ENCODE results near the gene DEPDC4. TPM values are rescaled to one million over a fixed set of nuclear protein-coding genes. Genes with fewer than 3 reads are reported as not detected.
"Not testable (repeated sequence)": the region's sequence is repeated elsewhere in the genome, so short reads cannot be mapped to it uniquely, and the experiment has no call there.

Gene DEPDC4
- total RNA-seq, 2 experiments from 2014 or later, result 2.4 to 3.5 TPM

DNA sequence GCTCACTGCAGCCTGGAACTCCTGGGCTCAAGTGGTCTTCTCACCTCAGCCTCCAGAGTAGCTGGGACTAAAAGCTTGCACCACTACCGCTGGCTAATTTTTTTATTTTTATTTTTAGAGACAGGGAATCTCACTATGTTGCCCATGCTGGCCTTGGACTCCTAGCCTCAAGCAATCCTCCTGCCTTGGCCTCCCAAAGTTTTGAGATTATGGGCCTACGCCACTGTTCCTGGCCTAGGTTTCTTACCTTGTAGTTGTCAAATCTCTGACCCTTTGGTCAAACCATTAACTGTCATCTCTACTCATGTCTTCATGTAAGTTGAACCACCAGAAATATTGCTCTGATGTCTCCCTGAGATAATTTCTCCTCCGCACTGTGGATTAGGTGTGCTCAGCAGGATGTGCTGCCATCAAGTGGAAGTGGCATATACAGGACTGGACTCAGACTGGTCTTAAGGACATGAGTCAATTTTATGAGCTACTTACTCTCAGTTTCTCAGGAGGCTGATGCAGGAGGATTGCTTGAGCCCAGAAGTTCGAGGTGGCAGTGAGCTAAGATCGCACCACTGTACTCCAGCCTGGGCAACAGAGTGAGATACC, 37.7 kb downstream of the DEPDC4 start:
- intact Hi-C loops (cut with micrococcal nuclease), result no loop called here
- Mint-ChIP-seq H3K27me3 (no peaks in the 10 kb centered on the region), H3K4me3 (no peak overlapping the region), H3K36me3 (peaks cover 13% of the 10 kb centered on the region), H3K27ac (no peak overlapping the region), H3K4me1 (ENCODE audit: low read depth) (no peaks in the 10 kb centered on the region), H3K9me3 (no peaks in the 10 kb centered on the region)
- CTCF ChIA-PET, result interaction anchor here (1.1 to 1.6 kb wide), 2 partner anchors 12 to 176 kb away, joined by 3 to 4 read pairs; no protein-coding TSS in a partner anchor
- DNase-seq, result no peak
- POLR2A ChIA-PET, result interaction anchor here (0.7 kb wide), 1 partner anchor 28 kb away, joined by 3 read pairs; no protein-coding TSS in a partner anchor

DNA sequence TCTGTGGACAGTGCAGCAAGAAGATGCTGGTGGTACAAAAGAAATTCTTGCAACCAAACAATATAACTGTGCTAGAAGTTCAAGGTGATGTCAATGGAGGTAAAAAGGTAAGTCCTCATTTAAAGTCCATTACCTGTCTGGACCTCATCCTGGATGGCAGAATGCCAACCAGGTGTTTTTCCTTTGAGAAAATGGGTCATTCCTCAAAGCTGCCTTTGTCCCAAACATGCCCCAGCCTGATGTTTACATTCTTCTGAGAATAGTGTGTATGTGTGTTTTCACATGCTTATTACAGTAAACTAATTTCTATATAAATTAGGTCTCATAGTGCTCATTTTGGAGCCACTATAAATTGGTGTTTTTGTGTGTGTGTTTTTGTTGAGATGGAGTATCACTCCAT, 41.4 kb downstream of the DEPDC4 start:
- no peak for DNase-seq
- POLR2A ChIA-PET, result no interaction called here
- Mint-ChIP-seq H3K27me3 (no peaks in the 10 kb centered on the region), H3K4me1 (ENCODE audit: low read depth) (no peaks in the 10 kb centered on the region), H3K27ac (no peak overlapping the region), H3K4me3 (no peak overlapping the region), H3K9me3 (no peaks in the 10 kb centered on the region), H3K36me3 (peaks cover 24% of the 10 kb centered on the region)
- intact Hi-C loops (cut with micrococcal nuclease), result no loop called here
- CTCF ChIA-PET, result interaction anchor here (0.7 to 1.3 kb wide), 3 partner anchors 9 to 71 kb away, joined by 3 to 5 read pairs (median 4); no protein-coding TSS in a partner anchor

DNA sequence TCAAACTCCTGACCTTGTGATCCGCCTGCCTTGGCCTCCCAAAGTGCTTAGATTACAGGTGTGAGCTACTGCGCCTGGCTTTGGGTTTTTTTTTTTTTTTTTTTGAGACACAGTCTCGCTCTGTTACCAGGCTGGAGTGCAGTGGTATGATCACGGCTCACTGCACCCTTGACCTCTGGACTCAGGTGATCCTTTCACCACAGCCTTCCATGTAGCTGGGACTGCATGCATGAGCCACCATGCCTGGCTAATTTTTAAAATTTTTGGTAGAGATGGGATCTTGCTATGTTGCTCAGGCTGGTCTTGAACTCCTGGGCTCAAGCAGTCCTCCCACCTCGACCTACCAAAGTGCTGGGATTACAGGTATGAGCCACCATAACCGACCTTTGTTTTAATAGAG, 44.7 kb downstream of the DEPDC4 start:
- H3K4me1 Mint-ChIP-seq (ENCODE audit: low read depth); H3K27me3 Mint-ChIP-seq; H3K27ac Mint-ChIP-seq; H3K4me3 Mint-ChIP-seq; DNase-seq; intact Hi-C loops (cut with micrococcal nuclease); POLR2A ChIA-PET; CTCF ChIA-PET; H3K9me3 Mint-ChIP-seq: not testable (repeated sequence)
- peaks cover 32% of the 10 kb centered on the region for H3K36me3 Mint-ChIP-seq

DNA sequence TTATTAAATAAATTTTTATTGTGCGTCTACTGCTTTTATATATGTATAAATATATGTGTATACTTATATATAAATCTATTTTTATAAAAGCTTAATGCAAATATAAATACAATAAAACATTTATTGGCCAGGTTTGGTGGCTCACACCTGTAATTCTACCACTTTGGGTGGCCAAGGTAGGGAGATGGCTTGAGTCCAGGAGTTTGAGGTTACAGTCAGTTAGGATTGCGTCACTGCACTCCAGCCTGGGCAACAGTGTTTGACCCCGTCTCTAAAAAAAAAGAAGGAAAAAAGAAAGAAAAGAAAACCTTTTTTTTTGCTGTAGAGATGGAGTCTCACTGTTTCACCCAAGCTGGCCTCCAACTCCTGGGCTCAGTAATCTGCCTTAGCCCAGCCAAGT, 45.4 kb downstream of the DEPDC4 start:
- POLR2A ChIA-PET, result no interaction called here
- Mint-ChIP-seq H3K36me3 (peaks cover 32% of the 10 kb centered on the region), H3K4me1 (ENCODE audit: low read depth) (no peaks in the 10 kb centered on the region), H3K4me3 (no peak overlapping the region), H3K27ac (no peak overlapping the region), H3K27me3 (no peaks in the 10 kb centered on the region), H3K9me3 (no peaks in the 10 kb centered on the region)
- CTCF ChIA-PET, result interaction anchor here (0.6 to 1.3 kb wide), 3 partner anchors 10 to 68 kb away, joined by 3 read pairs; no protein-coding TSS in a partner anchor
- intact Hi-C loops (cut with micrococcal nuclease), result no loop called here
- DNase-seq, result no peak

DNA sequence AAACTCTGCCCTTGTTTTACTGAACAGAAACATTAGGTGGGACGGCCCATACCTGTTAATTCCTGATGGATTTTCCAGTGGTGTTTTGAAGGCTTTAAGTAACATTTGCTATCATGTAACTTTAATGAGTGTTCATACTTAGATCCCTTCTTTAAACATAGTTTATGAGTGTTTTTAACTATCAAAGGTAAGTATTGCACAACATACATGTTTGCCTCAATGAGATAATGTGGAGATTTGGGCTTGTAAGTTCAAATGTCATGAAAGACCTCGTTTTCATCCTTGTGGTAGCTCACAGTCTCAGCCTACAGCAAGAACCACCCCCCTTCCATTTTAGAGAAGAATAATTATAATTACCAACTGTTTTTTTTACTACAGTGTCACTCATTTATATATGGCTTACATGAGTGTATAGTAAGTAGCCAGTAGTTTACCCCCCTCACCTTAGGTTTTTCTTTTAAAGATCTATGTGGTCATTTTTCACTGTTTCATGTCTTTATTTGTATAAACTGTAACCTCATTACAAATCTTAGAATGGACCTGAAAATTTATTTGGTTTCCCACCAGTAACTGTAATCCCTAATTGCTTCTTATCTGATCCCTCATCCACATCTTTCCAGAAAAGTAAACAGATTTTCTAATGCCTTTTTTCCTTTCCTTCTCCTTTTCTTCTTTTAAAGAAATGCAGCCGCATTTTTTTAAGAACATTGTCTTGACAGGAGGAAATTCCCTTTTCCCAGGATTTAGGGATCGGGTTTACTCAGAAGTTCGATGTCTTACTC, 47.4 kb downstream of the DEPDC4 start:
- intact Hi-C loops (cut with micrococcal nuclease), result no loop called here
- POLR2A ChIA-PET, result no interaction called here
- no peaks in the 10 kb centered on the region for H3K4me1 Mint-ChIP-seq (ENCODE audit: low read depth)
- H3K27ac Mint-ChIP-seq, result no peak overlapping the region
- H3K27me3 Mint-ChIP-seq, result no peaks in the 10 kb centered on the region
- CTCF ChIA-PET, result no interaction called here
- H3K9me3 Mint-ChIP-seq, result no peaks in the 10 kb centered on the region
- H3K36me3 Mint-ChIP-seq, result peaks cover 23% of the 10 kb centered on the region
- no peak overlapping the region for H3K4me3 Mint-ChIP-seq
- DNase-seq, result no peak

DNA sequence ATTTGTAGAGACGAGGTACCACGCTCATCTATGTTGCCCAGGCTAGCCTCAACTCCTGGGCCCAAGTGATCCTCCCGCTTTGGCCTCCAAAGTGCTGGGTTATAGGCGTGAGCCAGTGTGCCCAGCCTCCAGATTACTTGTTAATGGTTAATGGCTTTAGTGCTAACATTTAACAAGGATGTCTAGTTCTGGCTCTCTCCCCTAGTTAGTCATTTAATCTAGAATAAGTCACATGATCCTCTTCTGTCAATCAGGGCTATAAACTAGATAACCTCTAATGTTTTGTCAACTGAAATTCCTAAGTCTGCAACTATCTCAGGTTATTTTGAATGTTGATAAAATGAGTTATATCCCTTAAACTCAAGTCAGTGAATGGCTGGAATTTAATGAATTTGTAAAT, 50.5 kb downstream of the DEPDC4 start:
- POLR2A ChIA-PET, result no interaction called here
- intact Hi-C loops (cut with micrococcal nuclease), result no loop called here
- Mint-ChIP-seq H3K4me3 (no peak overlapping the region), H3K4me1 (ENCODE audit: low read depth) (no peaks in the 10 kb centered on the region), H3K27ac (no peak overlapping the region), H3K36me3 (peaks cover 20% of the 10 kb centered on the region), H3K27me3 (no peaks in the 10 kb centered on the region), H3K9me3 (no peaks in the 10 kb centered on the region)
- no peak for DNase-seq
- CTCF ChIA-PET, result no interaction called here

DNA sequence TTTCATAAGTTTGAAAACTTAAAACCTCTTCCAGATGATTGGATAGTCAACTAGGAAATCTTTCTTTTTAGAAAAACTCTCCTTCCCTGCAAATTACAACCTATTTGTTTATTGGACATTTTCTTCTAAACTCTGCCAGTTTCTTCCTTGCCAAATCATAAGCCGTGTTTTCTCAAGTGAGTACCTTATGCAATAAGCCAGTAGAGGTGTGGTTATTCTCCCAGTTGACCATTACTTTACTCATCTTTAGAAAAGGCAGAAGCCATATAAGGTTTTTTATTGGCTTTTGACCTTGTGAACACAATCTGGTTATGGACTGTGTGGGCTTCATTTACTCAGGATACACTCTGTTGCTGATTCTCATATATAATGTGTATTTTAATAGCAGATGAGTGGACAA, 51.7 kb downstream of the DEPDC4 start:
- CTCF ChIA-PET, result no interaction called here
- Mint-ChIP-seq H3K9me3 (no peaks in the 10 kb centered on the region), H3K4me1 (ENCODE audit: low read depth) (no peaks in the 10 kb centered on the region), H3K27me3 (no peaks in the 10 kb centered on the region), H3K4me3 (no peak overlapping the region), H3K36me3 (peaks cover 20% of the 10 kb centered on the region), H3K27ac (no peak overlapping the region)
- POLR2A ChIA-PET, result no interaction called here
- no peak for DNase-seq
- intact Hi-C loops (cut with micrococcal nuclease), result no loop called here

DNA sequence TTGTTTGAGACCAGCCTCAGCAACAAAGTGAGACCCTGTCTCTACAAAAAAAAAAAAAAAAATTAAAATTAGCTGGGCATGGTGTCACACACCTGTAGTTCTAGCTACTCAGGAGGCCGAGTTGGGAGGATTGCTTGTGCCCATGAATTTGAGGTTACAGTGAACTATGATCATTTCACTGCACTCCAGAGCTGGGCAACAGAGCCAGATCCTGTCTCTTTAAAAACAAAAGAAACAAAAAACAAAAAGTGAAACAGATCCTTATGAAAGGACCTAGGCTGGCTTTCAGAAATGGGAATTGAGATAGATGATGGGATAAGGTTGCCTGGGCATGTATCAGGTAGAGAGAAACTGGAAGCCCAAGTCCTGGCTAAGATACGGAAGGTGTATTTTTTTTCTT, 52.4 kb downstream of the DEPDC4 start:
- ChIA-PET POLR2A (interaction anchor here (0.7 kb wide), 1 partner anchor 21 kb away, joined by 3 read pairs; no protein-coding TSS in a partner anchor), CTCF (no interaction called here)
- no peak overlapping the region for H3K27ac Mint-ChIP-seq
- DNase-seq, result no peak
- H3K4me3 Mint-ChIP-seq, result no peak overlapping the region
- H3K27me3 Mint-ChIP-seq, result no peaks in the 10 kb centered on the region
- intact Hi-C loops (cut with micrococcal nuclease), result no loop called here
- H3K4me1 Mint-ChIP-seq (ENCODE audit: low read depth), result no peaks in the 10 kb centered on the region
- H3K36me3 Mint-ChIP-seq, result peaks cover 18% of the 10 kb centered on the region
- no peaks in the 10 kb centered on the region for H3K9me3 Mint-ChIP-seq

DNA sequence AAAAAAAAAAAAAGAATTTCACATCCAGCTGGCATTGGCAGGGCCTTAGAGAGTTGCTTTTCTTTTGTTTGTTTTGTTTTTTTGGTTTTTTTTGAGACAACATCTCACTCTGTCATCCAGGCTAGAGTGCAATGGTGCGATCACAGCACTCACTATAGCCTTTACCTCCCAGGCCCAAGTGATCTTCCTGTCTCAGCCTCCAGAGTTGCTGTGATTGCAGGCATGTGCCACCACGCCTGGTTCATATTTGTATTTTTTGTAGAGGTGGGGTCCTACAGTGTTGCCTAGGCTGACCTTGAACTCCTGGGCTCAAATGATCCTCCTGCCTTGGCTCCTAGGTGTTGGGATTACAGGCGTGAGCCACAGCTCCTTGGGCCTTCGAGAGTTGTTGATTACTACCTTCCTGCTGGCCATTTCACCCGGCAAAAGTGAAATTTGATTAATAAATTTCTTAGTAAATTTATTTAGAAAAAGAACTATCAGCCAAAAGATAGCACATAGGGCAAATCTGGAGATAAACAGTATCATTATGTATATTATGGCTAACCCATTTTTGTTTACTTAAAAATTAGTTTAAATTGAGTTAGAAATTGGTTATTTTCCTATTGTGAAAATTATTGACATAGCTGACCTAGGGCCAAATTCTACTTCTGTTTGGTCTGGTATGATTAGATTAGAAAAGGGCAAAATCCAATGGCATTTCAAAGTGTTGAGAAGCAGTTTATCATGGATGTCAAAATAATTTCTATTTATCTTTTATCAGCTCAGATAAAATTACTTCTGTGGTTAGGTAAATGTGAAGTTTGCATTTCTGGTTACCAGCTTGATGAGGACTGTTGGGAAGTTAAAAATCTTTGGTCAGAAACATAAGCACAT, 53.6 kb downstream of the DEPDC4 start:
- Mint-ChIP-seq H3K27ac (no peak overlapping the region), H3K4me3 (no peak overlapping the region), H3K36me3 (peaks cover 22% of the 10 kb centered on the region), H3K9me3 (no peaks in the 10 kb centered on the region), H3K4me1 (ENCODE audit: low read depth) (no peaks in the 10 kb centered on the region), H3K27me3 (no peaks in the 10 kb centered on the region)
- ChIA-PET CTCF (no interaction called here), POLR2A (interaction anchor here (0.7 kb wide), 1 partner anchor 20 kb away, joined by 3 read pairs; no protein-coding TSS in a partner anchor)
- no peak for DNase-seq
- intact Hi-C loops (cut with micrococcal nuclease), result no loop called here

DNA sequence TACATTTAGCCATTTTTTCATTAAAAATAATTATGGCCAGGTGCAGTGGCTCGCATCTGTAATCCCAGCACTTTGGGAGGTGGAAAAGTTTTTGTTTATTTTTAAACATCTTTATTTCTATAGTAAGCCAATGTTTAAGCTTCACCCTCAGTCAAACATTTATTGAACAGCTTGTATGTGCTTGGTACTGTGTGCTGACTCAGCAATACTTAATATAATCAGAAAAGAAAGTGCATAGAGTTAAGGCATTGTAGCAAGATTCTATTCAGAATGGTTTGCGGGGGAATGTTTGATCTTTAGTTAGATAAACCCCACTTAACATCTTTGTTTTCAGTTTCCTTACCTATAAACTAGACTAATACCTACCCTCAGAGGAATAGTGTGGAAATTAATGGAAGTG, 55.2 kb downstream of the DEPDC4 start:
- POLR2A ChIA-PET, result no interaction called here
- CTCF ChIA-PET, result interaction anchor here (0.7 to 1.4 kb wide), 2 partner anchors 57 to 585 kb away, joined by 3 to 4 read pairs; no protein-coding TSS in a partner anchor
- H3K27ac Mint-ChIP-seq, result no peak overlapping the region
- no peaks in the 10 kb centered on the region for H3K27me3 Mint-ChIP-seq
- no peak overlapping the region for H3K4me3 Mint-ChIP-seq
- intact Hi-C loops (cut with micrococcal nuclease), result no loop called here
- peaks cover 23% of the 10 kb centered on the region for H3K36me3 Mint-ChIP-seq
- H3K4me1 Mint-ChIP-seq (ENCODE audit: low read depth), result no peaks in the 10 kb centered on the region
- no peaks in the 10 kb centered on the region for H3K9me3 Mint-ChIP-seq
- DNase-seq, result no peak

DNA sequence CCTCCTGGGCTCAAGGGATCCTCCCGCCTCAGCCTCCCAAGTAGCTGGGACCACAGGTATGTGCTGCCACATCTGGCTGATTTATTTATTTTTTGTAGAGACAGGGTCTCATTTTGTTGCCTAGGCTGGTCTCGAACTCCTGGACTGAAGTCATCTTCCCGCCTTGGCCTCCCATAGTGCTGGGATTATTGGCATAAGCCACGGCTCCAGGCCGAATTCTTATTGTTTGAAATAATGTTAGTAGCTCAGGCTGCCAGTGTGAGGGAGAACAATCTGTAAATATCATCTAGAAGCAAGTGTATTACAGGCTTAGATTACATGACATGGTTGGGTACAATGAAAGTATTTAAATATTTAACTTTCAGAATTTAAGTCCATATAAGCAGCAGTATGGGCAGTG, 58.0 kb downstream of the DEPDC4 start:
- Mint-ChIP-seq H3K4me3 (no peak overlapping the region), H3K9me3 (no peaks in the 10 kb centered on the region), H3K4me1 (ENCODE audit: low read depth) (peaks cover 4% of the 10 kb centered on the region), H3K36me3 (peaks cover 19% of the 10 kb centered on the region), H3K27ac (no peak overlapping the region), H3K27me3 (no peaks in the 10 kb centered on the region)
- POLR2A ChIA-PET, result no interaction called here
- no peak for DNase-seq
- intact Hi-C loops (cut with micrococcal nuclease), result no loop called here
- CTCF ChIA-PET, result no interaction called here

DNA sequence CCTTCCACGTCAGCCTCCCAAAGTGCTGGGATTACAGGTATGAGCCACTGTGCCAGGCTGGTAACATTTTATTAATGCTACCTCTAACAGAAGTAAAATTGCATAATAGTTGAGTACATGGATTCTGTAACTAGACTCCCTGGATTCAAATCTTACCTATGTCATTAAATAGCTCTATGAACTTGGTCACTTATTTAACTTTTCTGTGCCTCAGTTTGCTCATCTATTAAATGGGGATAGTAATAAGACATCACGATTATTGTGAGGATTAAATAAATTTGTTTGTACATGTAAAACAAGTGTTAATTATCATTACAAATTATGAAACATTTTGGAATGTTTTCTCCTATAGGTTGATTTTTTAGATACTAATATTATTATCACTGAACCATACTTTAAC, 59.6 kb downstream of the DEPDC4 start:
- no peak for DNase-seq
- POLR2A ChIA-PET, result no interaction called here
- no peaks in the 10 kb centered on the region for H3K27me3 Mint-ChIP-seq
- H3K36me3 Mint-ChIP-seq, result peaks cover 18% of the 10 kb centered on the region
- no peak overlapping the region for H3K4me3 Mint-ChIP-seq
- peaks cover 14% of the 10 kb centered on the region for H3K4me1 Mint-ChIP-seq (ENCODE audit: low read depth)
- no peaks in the 10 kb centered on the region for H3K9me3 Mint-ChIP-seq
- CTCF ChIA-PET, result no interaction called here
- H3K27ac Mint-ChIP-seq, result no peak overlapping the region
- intact Hi-C loops (cut with micrococcal nuclease), result no loop called here

All from activated CD4-positive, alpha-beta memory T cell treated with anti-CD3 and anti-CD28 coated beads for 36 hours (primary cell).